Measurements from ENCODE around the gene PCDHGA1.

PCDHGA1 gene

DNA sequence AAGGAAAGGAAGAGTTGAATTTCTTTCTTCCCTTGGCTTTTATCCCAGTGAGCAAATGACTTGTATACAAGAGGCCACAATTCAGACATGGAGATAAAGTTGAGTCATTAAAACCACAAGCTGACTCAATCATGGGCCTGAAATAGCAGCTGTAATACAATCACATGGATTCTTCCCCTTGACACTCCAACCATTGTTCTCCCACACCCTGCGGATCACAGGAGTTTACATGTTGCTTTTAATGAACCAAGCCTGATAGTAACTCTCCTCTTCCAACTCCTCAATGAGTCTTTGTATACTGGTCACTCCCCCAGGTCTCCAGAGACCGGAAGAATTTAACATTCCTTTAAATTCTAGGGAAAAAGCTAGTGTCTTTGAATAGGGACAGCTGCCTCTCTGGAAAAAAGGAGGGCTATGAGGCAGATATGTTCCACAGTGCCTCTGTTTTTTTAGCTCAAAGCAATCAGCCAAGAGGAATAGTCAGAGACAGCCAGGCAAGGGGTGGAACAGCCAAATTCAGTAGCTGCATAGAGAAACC is 191.0 kb downstream of the PCDHGA1 start:
- TF ChIP-seq, protein P1, sequence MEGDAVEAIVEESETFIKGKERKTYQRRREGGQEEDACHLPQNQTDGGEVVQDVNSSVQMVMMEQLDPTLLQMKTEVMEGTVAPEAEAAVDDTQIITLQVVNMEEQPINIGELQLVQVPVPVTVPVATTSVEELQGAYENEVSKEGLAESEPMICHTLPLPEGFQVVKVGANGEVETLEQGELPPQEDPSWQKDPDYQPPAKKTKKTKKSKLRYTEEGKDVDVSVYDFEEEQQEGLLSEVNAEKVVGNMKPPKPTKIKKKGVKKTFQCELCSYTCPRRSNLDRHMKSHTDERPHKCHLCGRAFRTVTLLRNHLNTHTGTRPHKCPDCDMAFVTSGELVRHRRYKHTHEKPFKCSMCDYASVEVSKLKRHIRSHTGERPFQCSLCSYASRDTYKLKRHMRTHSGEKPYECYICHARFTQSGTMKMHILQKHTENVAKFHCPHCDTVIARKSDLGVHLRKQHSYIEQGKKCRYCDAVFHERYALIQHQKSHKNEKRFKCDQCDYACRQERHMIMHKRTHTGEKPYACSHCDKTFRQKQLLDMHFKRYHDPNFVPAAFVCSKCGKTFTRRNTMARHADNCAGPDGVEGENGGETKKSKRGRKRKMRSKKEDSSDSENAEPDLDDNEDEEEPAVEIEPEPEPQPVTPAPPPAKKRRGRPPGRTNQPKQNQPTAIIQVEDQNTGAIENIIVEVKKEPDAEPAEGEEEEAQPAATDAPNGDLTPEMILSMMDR (IDR thresholded peaks at IDR 0.05) = no peak

DNA sequence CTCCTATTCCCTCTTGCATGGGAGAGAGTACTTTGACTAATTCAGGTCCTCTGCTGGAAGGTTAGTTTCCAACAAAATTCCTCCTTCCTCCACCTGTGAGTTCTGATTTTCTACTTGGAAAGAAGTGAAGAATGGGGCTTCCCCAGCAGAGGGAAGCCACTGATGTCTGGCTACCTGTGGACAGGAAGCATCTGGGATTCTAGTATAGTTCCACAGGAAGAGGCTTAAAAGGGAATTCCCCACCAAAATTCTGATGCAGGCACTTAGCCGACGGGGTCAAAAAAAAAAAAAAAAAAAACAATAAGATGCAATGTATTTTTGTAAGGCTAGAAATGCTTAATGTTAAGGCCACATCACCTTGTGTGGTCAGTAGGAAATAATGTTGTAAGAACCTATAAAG is 192.0 kb downstream of the PCDHGA1 start:
- TF ChIP-seq, protein P1 (IDR thresholded peaks at IDR 0.05) = no peak

- TF ChIP-seq, protein P1 (IDR thresholded peaks at IDR 0.05) = no peak
These were observed 193.7 kb downstream of the PCDHGA1 start for GRCh38 chr5:141523991-141524390.

DNA sequence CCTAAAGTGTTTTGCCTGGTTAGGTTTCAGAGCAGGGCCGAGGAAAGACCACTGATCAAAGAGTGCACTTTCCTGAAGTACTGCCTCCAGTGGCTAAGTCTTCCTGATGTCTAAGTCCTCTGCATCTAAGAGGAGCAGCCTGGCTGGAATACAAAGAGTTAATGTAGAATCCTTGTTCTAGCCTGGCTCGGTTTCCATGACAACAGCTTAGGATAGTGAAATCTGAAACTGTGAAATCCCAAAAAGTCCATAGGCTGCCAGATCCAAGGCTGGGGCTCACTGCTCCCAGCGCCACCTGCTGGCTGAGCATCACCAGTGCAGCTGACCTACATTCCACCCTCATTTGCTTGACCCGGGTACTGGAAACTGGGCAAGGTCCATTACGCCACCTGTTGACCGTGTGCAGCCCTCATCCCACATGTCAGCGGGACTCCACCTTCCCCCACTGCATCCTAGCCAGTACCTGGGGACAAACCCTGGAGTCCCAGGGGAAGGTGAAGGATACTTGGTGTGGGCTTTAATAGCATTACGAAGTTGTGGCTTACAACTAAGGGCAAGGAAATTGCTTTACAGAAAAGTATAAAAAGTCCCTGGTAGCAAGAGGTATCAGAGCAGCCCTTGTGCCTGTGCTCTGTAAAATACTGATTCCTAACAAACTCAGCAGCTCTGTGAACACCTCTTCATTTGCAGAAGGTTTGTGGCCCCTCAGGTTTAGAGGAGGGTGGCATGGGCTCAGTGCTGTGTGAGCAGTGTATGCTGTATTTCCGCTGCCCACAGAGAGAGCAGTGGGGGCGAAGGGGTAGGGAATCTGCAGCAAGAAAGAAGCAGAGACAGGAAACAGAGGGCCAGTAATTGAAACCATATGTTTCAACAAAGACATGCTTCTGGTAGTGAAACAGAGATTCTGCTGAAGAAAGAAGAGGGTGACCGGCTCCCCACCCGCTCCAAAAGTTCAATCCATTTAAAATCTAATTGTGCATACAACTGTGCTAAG is 194.6 kb downstream of the PCDHGA1 start:
- TF ChIP-seq, protein P1 (IDR thresholded peaks at IDR 0.05) = peak; percentile 100

GRCh38 chr5:141525653-141526052 is 195.3 kb downstream of the PCDHGA1 start:
- TF ChIP-seq, protein P1 (IDR thresholded peaks at IDR 0.05) = no peak

- TF ChIP-seq, protein P1 (IDR thresholded peaks at IDR 0.05) = no peak
These were observed 197.1 kb downstream of the PCDHGA1 start for GRCh38 chr5:141527426-141527825.

DNA sequence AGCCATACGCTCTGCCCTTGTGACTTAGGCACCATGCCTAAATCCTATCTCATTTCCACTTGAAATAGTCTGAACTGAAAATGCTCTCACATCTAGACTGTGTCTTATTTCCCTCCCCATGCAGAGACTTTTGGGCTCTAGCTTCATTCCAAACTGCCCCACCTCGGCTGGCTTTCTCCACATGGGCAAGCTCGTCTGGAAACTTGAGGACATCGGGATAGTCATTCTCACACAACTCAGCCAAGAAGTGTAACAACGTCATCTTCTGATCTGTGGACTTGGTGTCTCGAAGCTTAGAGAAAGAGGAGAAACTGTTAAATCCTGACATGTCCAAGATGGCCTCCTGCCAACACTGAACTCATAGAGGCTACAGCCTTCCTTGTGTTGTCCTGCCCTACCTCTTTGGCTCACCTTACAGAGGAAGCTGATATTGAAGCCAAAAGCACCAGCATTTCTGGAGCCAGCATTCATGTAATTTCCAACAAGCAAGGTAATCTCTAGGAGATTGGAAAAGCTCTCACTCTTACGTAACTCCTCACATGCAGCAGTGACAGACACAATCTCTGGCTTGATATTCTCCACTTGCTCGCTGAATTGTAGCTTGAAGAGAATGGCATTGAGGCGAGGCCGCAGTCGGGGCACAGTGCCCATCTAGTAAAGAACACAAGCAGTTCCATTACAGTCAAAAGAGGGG is 198.1 kb downstream of the PCDHGA1 start:
- TF ChIP-seq, protein P1 (IDR thresholded peaks at IDR 0.05) = no peak

Measured in LNCAP (cell line).